ENCODE data around the gene KASH5. TPM values are rescaled to one million over a fixed set of nuclear protein-coding genes. Genes with fewer than 3 reads are reported as not detected.

Gene KASH5
- total and polyA plus RNA-seq, 2 of the 13 experiments (the other 11 are each of a cell fraction or from before 2014, with no cell fraction given) = not detected

DNA sequence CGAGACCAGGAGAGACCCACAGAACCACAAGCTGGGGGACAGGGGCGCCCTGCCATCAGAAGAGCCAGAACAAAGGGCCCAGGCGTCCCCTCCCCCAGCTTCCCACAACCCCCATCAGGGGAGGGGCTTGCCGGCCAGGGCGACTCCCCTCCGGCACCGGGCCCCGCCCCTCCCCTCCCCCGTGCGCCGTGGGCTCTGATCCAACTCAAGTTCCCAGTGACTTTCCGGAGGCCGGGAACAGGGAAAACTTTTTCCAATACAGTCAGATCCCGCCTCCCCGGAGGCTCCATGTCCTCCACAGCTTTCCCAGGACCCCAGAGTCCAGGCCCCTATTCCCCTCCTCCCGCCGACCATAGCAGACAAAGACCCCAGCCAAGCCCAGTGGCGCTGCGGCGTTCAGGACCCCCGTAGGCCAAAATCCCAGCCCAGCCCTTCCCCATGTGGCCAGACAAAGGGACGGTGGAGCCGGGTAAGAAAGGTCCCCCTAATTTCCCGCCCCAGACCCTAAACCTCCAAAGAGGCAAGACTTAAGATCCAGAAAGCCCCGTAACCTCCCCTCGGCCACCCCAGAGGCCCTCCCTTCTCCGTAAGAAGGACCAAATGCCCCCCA lies 26.5 kb upstream of the KASH5 start (continued):
- TF ChIP-seq ZNF484 (CRISPR knock-in tag; IDR thresholded peaks at IDR 0.05; ENCODE audit: borderline replicate concordance, low read depth) = no peak
- TF ChIP-seq ZBTB42 (CRISPR knock-in tag; IDR thresholded peaks at IDR 0.05) = no peak
- TF ChIP-seq POLR2AphosphoS5 (IDR thresholded peaks at IDR 0.05; ENCODE audit: low read depth, low read length) = 0 out of 2 replicates have a peak, but pooled peaks have one; percentile 23
- no peak for TF ChIP-seq ZNF510 (CRISPR knock-in tag; IDR thresholded peaks at IDR 0.05; ENCODE audit: low read depth)
- TF ChIP-seq ONECUT2 (CRISPR knock-in tag; IDR thresholded peaks at IDR 0.05) = no peak
- TF ChIP-seq EP300 (IDR thresholded peaks at IDR 0.05; ENCODE audit: low read depth in 2 of 2, low read length in 2 of 2) = peak in 1 of 2 experiments; percentile 33; a peak in 1 of 4 replicates
- TF ChIP-seq EP300 (CRISPR knock-in tag; IDR thresholded peaks at IDR 0.05; ENCODE audit: borderline replicate concordance) = no peak
- no peak for TF ChIP-seq ZFP36 (IDR thresholded peaks at IDR 0.05; ENCODE audit: borderline replicate concordance, low read depth, low read length, partially characterized antibody)
- TF ChIP-seq, protein P1, sequence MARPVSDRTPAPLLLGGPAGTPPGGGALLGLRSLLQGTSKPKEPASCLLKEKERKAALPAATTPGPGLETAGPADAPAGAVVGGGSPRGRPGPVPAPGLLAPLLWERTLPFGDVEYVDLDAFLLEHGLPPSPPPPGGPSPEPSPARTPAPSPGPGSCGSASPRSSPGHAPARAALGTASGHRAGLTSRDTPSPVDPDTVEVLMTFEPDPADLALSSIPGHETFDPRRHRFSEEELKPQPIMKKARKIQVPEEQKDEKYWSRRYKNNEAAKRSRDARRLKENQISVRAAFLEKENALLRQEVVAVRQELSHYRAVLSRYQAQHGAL (CRISPR knock-in tag; IDR thresholded peaks at IDR 0.05; ENCODE audit: not compliant biosample characterization) = no peak
- 0 out of 2 replicates have a peak, but pooled peaks have one; percentile 6 for TF ChIP-seq HDAC1 (CRISPR knock-in tag; IDR thresholded peaks at IDR 0.05)
- TF ChIP-seq PITX1 (CRISPR knock-in tag; IDR thresholded peaks at IDR 0.05) = no peak
- TF ChIP-seq, protein P2, sequence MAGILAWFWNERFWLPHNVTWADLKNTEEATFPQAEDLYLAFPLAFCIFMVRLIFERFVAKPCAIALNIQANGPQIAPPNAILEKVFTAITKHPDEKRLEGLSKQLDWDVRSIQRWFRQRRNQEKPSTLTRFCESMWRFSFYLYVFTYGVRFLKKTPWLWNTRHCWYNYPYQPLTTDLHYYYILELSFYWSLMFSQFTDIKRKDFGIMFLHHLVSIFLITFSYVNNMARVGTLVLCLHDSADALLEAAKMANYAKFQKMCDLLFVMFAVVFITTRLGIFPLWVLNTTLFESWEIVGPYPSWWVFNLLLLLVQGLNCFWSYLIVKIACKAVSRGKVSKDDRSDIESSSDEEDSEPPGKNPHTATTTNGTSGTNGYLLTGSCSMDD (CRISPR knock-in tag; IDR thresholded peaks at IDR 0.05) = no peak
- no peak for TF ChIP-seq KDM5A (IDR thresholded peaks at IDR 0.05; ENCODE audit: borderline replicate concordance, low read length)
- no peak for TF ChIP-seq DNMT3B (CRISPR knock-in tag; conservative IDR thresholded peaks at IDR 0.05)
- TF ChIP-seq SAP130 (CRISPR knock-in tag; IDR thresholded peaks at IDR 0.05; ENCODE audit: low read depth) = peak; percentile 31
- TF ChIP-seq, protein P3, sequence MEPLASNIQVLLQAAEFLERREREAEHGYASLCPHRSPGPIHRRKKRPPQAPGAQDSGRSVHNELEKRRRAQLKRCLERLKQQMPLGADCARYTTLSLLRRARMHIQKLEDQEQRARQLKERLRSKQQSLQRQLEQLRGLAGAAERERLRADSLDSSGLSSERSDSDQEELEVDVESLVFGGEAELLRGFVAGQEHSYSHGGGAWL (CRISPR knock-in tag; IDR thresholded peaks at IDR 0.05) = no peak
- TF ChIP-seq, protein P4, sequence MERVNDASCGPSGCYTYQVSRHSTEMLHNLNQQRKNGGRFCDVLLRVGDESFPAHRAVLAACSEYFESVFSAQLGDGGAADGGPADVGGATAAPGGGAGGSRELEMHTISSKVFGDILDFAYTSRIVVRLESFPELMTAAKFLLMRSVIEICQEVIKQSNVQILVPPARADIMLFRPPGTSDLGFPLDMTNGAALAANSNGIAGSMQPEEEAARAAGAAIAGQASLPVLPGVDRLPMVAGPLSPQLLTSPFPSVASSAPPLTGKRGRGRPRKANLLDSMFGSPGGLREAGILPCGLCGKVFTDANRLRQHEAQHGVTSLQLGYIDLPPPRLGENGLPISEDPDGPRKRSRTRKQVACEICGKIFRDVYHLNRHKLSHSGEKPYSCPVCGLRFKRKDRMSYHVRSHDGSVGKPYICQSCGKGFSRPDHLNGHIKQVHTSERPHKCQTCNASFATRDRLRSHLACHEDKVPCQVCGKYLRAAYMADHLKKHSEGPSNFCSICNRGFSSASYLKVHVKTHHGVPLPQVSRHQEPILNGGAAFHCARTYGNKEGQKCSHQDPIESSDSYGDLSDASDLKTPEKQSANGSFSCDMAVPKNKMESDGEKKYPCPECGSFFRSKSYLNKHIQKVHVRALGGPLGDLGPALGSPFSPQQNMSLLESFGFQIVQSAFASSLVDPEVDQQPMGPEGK (CRISPR knock-in tag; IDR thresholded peaks at IDR 0.05) = peak; percentile 59; the same call in 1 of the 2 replicates
- TF ChIP-seq, protein P5, sequence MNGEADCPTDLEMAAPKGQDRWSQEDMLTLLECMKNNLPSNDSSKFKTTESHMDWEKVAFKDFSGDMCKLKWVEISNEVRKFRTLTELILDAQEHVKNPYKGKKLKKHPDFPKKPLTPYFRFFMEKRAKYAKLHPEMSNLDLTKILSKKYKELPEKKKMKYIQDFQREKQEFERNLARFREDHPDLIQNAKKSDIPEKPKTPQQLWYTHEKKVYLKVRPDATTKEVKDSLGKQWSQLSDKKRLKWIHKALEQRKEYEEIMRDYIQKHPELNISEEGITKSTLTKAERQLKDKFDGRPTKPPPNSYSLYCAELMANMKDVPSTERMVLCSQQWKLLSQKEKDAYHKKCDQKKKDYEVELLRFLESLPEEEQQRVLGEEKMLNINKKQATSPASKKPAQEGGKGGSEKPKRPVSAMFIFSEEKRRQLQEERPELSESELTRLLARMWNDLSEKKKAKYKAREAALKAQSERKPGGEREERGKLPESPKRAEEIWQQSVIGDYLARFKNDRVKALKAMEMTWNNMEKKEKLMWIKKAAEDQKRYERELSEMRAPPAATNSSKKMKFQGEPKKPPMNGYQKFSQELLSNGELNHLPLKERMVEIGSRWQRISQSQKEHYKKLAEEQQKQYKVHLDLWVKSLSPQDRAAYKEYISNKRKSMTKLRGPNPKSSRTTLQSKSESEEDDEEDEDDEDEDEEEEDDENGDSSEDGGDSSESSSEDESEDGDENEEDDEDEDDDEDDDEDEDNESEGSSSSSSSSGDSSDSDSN (CRISPR knock-in tag; IDR thresholded peaks at IDR 0.05) = no peak
- no peak for TF ChIP-seq ZNF772 (CRISPR knock-in tag; IDR thresholded peaks at IDR 0.05)
- 0 out of 2 replicates have a peak, but pooled peaks have one; percentile 49 for TF ChIP-seq ARNT2 (CRISPR knock-in tag; IDR thresholded peaks at IDR 0.05; ENCODE audit: low read depth)
- TF ChIP-seq ZNF703 (CRISPR knock-in tag; IDR thresholded peaks at IDR 0.05; ENCODE audit: borderline replicate concordance) = no peak
- no peak for TF ChIP-seq RAD21 (CRISPR knock-in tag; IDR thresholded peaks at IDR 0.05)
- TF ChIP-seq, protein P6, sequence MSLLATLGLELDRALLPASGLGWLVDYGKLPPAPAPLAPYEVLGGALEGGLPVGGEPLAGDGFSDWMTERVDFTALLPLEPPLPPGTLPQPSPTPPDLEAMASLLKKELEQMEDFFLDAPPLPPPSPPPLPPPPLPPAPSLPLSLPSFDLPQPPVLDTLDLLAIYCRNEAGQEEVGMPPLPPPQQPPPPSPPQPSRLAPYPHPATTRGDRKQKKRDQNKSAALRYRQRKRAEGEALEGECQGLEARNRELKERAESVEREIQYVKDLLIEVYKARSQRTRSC (CRISPR knock-in tag; IDR thresholded peaks at IDR 0.05; ENCODE audit: low read depth) = no peak

All from HepG2 (cell line).